ENCODE data around the gene TENT4A. TPM values are rescaled to one million over a fixed set of nuclear protein-coding genes. Genes with fewer than 3 reads are reported as not detected.

TENT4A gene
- total and polyA plus RNA-seq, 2 of the 13 experiments (the other 11 are each of a cell fraction or from before 2014, with no cell fraction given): 6.3 to 13.3 TPM

DNA sequence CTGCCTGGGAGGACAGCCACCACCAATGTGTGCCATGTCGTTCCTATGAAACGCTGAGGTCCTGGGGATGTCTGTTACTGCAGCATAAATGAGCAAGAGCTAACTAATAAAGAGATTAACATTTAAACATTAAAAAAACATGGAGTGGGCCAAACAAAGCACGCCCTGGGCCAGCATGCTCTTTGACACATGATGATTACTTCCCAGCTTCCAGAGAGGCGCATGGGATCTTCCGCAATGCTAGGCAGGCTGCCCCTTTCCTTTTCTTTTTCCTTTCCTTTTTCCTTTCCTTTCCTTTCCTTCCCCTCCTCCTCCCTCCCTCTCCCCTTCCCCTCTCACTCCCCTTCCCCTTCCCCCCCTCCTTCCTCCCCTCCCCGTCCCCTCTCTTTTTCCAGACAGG lies 10.6 kb upstream of the TENT4A start:
- H3K4me2 ChIP-seq (ENCODE audit: low read depth, low read length): no peak overlapping the region
- no peak overlapping the region for H3K9ac ChIP-seq (ENCODE audit: insufficient read depth, low read depth, low read length)
- no peak overlapping the region for H3K27ac ChIP-seq (ENCODE audit: extremely low read length, insufficient read depth, low read length)
- WGBS (ENCODE audit: low lambda C conversion rate): 66% methylated on average over 6 of the region's 6 CpGs
- POLR2A ChIA-PET: no interaction called here
- H3K27me3 ChIP-seq (ENCODE audit: control insufficient read depth in 1 of 2, insufficient read depth in 2 of 2, low read length in 2 of 2): peaks cover 0 to 41% of the 10 kb centered on the region in 2 experiments; a peak in 4 of 5 replicates
- no peaks in the 10 kb centered on the region for H4K20me1 ChIP-seq (ENCODE audit: insufficient read depth, low read length)
- DNase-seq (ENCODE audit: low spot score): no peak
- no peak for FAIRE-seq
- H3K4me1 ChIP-seq (ENCODE audit: insufficient read depth, low read length): no peaks in the 10 kb centered on the region
- in situ Hi-C loops (cut with HindIII; ENCODE audit: extremely low pct_ligation_motif_present, low pct_unique_long_range_greater_than_20kb): no loop called here
- TF ChIP-seq HNRNPK (IDR thresholded peaks at IDR 0.05; ENCODE audit: low read depth, low read length, poor library complexity, severe bottlenecking): peak; percentile 81
- TF ChIP-seq, protein P1, sequence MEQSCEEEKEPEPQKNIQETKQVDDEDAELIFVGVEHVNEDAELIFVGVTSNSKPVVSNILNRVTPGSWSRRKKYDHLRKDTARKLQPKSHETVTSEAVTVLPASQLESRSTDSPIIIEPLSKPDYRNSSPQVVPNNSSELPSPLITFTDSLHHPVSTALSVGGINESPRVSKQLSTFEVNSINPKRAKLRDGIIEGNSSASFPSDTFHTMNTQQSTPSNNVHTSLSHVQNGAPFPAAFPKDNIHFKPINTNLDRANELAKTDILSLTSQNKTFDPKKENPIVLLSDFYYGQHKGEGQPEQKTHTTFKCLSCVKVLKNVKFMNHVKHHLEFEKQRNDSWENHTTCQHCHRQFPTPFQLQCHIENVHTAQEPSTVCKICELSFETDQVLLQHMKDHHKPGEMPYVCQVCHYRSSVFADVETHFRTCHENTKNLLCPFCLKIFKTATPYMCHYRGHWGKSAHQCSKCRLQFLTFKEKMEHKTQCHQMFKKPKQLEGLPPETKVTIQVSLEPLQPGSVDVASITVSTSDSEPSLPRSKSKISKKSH (CRISPR knock-in tag; IDR thresholded peaks at IDR 0.05; ENCODE audit: borderline replicate concordance): no peak
- H3K9me3 ChIP-seq (ENCODE audit: low read length): no peaks in the 10 kb centered on the region
- H3K36me3 ChIP-seq (replicated peaks in 1 of 2; ENCODE audit: control insufficient read depth in 1 of 2, insufficient read depth in 2 of 2, low read length in 2 of 2): no peaks in the 10 kb centered on the region
- no TSS peak for BruUV-seq (replicated peaks)
- ATAC-seq: no peak
- H2AFZ ChIP-seq (ENCODE audit: low read length): no peak overlapping the region
- CTCF ChIA-PET (ENCODE audit: low intra/inter-chr PET ratio, low total read pairs): no interaction called here
- intact Hi-C loops (cut with micrococcal nuclease; ENCODE audit: unreplicated experiment): no loop called here
- no peaks in the 10 kb centered on the region for H3K79me2 ChIP-seq (ENCODE audit: insufficient read depth, low read length)
- H3K4me3 ChIP-seq (replicated peaks in 1 of 3; ENCODE audit: insufficient read depth in 1 of 3, low read depth in 2 of 3, low read length in 3 of 3): no peak overlapping the region

DNA sequence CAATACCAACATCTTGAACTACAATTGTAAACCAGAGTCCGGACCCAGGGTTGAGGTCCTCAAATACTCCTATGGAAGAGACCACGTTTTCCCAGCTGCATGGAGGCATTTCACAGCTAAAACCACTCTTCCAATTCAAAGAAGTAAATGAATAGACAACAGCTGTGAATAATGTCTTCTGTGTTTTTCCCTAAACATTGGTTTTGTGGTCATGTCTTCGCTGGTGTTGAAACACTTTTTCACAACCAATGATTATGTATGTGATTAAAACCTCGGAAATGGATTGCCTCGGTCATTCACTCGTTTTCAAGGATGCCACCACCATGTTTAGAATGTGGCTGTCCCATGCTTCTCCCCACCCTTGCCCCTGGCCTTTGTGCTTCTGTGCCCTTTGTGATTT lies 9.4 kb upstream of the TENT4A start:
- Histone ChIP-seq H3K4me2 (ENCODE audit: low read depth, low read length) (no peak overlapping the region), H3K9ac (ENCODE audit: insufficient read depth, low read depth, low read length) (no peak overlapping the region), H3K4me1 (ENCODE audit: insufficient read depth, low read length) (no peaks in the 10 kb centered on the region; the same call in 1 of the 2 replicates), H3K27me3 (ENCODE audit: control insufficient read depth in 1 of 2, insufficient read depth in 2 of 2, low read length in 2 of 2) (peaks cover 0 to 41% of the 10 kb centered on the region in 2 experiments; a peak in 4 of 5 replicates), H3K9me3 (ENCODE audit: low read length) (no peaks in the 10 kb centered on the region), H3K79me2 (ENCODE audit: insufficient read depth, low read length) (no peaks in the 10 kb centered on the region), H2AFZ (ENCODE audit: low read length) (no peak overlapping the region), H3K27ac (ENCODE audit: extremely low read length, insufficient read depth, low read length) (no peak overlapping the region), H4K20me1 (ENCODE audit: insufficient read depth, low read length) (no peaks in the 10 kb centered on the region), H3K36me3 (replicated peaks in 1 of 2; ENCODE audit: control insufficient read depth in 1 of 2, insufficient read depth in 2 of 2, low read length in 2 of 2) (no peaks in the 10 kb centered on the region), H3K4me3 (replicated peaks in 1 of 3; ENCODE audit: insufficient read depth in 1 of 3, low read depth in 2 of 3, low read length in 3 of 3) (no peak overlapping the region)
- ATAC-seq (no peak), DNase-seq (ENCODE audit: low spot score) (no peak), FAIRE-seq (no peak)
- in situ Hi-C loops (cut with HindIII; ENCODE audit: extremely low pct_ligation_motif_present, low pct_unique_long_range_greater_than_20kb) (no loop called here), intact Hi-C loops (cut with micrococcal nuclease; ENCODE audit: unreplicated experiment) (no loop called here)
- 60% methylated on average over 5 of the region's 6 CpGs for WGBS (ENCODE audit: low lambda C conversion rate)
- BruUV-seq (replicated peaks): no TSS peak
- ChIA-PET CTCF (ENCODE audit: low intra/inter-chr PET ratio, low total read pairs) (no interaction called here), POLR2A (no interaction called here)
- TF ChIP-seq ZNF331 (CRISPR knock-in tag; IDR thresholded peaks at IDR 0.05) (no peak), ZNF644 (CRISPR knock-in tag; IDR thresholded peaks at IDR 0.05; ENCODE audit: low read depth) (no peak), KAT8 (CRISPR knock-in tag; IDR thresholded peaks at IDR 0.05) (no peak), ZFY (CRISPR knock-in tag; IDR thresholded peaks at IDR 0.05) (no peak), ZSCAN31 (CRISPR knock-in tag; IDR thresholded peaks at IDR 0.05; ENCODE audit: low read depth) (no peak), ZMYM4 (CRISPR knock-in tag; IDR thresholded peaks at IDR 0.05) (no peak)
- TF ChIP-seq, protein P2, sequence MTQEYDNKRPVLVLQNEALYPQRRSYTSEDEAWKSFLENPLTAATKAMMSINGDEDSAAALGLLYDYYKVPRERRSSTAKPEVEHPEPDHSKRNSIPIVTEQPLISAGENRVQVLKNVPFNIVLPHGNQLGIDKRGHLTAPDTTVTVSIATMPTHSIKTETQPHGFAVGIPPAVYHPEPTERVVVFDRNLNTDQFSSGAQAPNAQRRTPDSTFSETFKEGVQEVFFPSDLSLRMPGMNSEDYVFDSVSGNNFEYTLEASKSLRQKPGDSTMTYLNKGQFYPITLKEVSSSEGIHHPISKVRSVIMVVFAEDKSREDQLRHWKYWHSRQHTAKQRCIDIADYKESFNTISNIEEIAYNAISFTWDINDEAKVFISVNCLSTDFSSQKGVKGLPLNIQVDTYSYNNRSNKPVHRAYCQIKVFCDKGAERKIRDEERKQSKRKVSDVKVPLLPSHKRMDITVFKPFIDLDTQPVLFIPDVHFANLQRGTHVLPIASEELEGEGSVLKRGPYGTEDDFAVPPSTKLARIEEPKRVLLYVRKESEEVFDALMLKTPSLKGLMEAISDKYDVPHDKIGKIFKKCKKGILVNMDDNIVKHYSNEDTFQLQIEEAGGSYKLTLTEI (CRISPR knock-in tag; conservative IDR thresholded peaks at IDR 0.05): no peak

Data from HepG2 (cell line).